Uterus (tissue), 2 donors: Measurements from ENCODE around the gene LGI2.

Source experiments
- CTCF ChIP-seq, 4 experiments: fragments of 200-600 bp in 2 of 4; fragments of 450-650 bp in 2 of 4; sonication (generic) in 2 of 4; IDR thresholded peaks; one replicate each; pipeline ENCODE4 v1.5.1; 2016 to 2019; ENCODE audit warnings: antibody characterized with exemption in 4 of 4, mild to moderate bottlenecking in 2 of 4, moderate library complexity in 1 of 4
- POLR2A ChIP-seq, 2 donors: fragments of 450-650 bp; IDR thresholded peaks; one replicate each; pipeline ENCODE4 v1.6.1; 2016; ENCODE audit warnings: antibody characterized with exemption in 2 of 2, mild to moderate bottlenecking in 1 of 2, moderate library complexity in 1 of 2

DNA sequence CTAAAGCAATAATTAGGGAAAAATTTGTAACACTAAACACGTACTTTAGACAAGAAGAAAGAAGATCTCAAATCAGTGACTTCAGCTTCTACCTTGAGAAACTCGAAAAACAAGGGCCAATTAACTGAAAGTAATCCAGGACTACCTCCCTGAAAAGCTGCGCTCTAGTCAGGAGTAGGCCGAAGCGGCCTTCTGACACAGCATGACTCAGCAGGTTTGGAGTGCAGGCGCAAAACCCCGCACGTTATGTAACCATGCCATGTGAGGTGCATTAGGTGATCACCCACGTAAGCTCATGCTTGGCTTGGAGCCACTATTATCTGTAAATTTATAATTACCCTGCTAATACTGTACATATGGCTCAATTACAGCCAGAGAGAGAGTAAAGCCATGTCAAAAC lies 65.1 kb downstream of the LGI2 start:
- TF ChIP-seq CTCF (IDR thresholded peaks at IDR 0.05) (no peak), POLR2A (IDR thresholded peaks at IDR 0.05) (no peak)
